ENCODE results near the gene BIVM. TPM values are rescaled to one million over a fixed set of nuclear protein-coding genes. Genes with fewer than 3 reads are reported as not detected.
"Not testable (repeated sequence)": the region's sequence is repeated elsewhere in the genome, so short reads cannot be mapped to it uniquely, and the experiment has no call there.

BIVM gene, protein sequence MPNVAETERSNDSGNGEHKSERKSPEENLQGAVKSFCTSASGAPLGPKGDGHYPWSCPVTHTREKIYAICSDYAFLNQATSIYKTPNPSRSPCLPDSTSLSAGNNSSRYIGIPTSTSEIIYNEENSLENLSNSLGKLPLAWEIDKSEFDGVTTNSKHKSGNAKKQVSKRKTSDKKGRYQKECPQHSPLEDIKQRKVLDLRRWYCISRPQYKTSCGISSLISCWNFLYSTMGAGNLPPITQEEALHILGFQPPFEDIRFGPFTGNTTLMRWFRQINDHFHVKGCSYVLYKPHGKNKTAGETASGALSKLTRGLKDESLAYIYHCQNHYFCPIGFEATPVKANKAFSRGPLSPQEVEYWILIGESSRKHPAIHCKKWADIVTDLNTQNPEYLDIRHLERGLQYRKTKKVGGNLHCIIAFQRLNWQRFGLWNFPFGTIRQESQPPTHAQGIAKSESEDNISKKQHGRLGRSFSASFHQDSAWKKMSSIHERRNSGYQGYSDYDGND
- polyA plus RNA-seq (2013, experiment 1 of 2; ENCODE audit: insufficient read length) = 13.3 TPM
- 14.8 TPM for polyA plus RNA-seq (2013, experiment 2 of 2; ENCODE audit: insufficient read length)

DNA sequence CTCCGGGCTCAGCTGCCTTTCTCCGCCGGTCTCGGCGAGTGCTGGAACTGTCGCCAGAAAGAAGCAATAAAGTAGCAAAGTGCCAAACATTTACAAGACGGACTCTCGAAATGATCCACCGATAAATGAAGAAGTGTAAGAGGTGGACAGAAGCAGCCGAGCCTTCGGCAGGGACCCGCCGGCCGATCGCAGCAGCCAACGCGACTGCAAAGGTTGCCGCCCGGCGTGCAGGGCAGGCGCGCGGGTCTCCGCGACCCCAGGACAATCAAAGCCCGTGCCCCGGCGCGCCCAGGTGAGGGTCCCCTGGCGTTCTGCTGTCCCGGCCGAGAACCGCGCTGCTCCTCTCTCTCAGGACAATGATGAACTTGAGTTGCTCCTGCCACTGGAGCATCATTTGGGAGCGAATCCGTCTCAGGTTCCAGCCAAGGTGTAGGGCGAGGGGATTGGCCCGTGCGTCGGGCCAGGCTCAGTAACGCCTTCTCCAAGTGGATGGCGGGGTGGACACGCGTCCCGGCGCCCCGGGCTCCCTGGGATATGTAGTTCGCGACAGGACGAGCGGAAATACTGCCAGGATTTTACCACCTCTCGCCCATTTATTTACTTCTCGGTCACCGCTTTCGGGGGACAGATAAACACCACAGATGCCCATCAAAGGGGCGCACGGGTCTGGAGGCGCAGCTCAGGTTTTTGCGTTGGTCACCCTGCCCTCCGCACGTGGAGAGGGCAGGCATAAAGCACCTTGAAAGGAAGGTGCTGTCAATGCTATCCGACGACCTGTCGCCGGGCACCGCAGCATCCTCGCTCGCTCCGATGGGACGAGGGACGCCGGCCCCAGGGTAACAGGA, at the start of gene BIVM, which contains the start of gene POGLUT2:
BIVM (plus strand) TSS at position 539 of the 845 bp plus-strand sequence. CDS start 8,149 bp downstream, outside the sequence.
POGLUT2 (minus strand) TSS at position 396 of the 845 bp plus-strand sequence; CDS start at position 90, 306 bp downstream.
- peak; percentile 93 for DNase-seq

DNA sequence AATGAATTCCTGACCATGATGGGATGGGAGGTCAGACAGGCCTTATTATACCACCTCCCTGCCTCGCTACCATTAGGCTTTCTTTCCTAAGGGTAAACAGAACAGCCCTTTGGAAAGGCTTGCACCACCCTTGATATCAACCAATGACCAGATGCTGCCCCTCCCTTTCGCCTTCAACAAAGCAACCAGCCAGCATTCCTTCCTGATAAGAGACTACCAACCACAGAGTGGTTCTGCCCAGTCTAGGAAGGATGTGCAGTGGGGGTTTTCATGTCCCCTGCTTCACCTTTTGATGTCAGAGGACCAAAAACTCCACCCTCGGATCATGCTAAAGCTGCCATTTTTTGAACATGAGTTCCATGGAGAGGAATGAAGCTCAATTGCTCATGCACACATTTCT, 47.0 kb upstream of the BIVM start:
- DNase-seq = no peak

DNA sequence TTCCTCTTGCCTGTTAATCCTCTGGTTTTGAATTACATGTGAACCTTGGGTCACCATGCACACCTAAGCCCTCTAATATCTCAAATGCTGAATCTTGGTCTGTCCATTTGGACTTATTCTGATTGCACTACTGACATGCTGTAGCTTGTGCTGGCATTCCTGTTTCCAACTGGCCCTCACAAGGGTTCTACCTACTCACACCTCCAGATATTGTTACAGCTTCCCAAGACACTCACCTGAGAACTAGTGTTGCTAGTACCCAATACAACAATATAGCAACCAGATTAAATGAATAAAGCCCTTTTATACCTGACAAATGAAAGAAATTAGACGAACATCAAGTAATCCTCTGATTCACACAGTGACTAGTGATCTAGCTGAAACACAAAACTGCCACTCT, 41.9 kb upstream of the BIVM start:
- no peak for DNase-seq

DNA sequence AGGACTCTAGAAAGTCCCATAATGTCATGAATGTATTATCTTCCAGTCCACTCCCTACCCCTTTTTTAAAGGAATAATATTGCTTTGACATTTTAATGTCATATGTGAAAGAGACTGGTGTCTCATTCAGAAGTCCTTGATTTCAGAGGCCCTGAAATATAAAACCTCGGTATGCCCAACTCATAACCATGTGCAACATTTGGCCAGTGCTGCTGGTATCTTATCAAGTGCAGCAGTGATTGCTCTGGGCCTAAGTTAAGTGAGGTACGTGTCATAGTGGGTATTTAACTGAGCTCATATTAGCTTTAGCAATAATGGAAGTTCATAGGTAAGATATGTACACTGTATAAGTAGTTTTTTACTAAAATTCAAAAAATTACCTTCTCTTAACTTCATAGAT, 40.1 kb upstream of the BIVM start:
- no peak for DNase-seq

DNA sequence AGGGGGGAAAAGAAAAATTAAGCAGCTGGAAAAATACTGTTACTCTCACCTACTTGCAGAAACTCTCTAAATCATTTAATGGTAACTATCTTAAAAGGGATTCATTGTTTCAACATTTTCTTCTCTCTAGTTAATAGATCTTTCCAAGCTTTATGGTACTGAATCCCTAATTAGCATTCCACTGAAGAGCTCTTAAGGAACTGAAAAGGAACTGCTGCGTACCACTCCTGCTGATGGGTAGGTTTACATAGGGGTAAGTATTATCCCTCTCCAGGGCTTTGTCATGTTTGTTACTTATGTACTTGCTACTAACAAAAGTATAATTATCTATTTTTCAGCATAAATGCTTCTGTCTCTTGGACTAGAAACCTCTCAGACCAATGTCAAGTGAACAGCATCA, 37.8 kb upstream of the BIVM start:
- DNase-seq = no peak

DNA sequence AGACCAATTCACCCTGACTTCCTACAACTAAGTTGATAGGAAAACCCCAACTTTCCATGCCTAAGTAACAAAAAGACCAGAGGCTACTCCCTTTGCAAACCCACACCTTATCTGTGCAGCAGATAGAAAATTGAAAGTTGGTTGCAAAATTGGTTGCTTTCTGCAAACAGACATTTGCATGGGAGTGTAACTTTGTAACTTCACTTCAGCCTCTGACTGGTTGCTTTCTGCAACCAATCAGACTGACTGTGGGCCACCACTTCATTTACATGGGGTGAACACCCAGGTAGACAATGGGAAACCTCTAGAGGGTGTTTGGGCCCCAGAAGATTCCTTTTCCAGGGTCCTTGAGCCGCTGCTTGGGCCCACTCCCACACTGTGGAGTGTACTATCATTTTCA, 35.2 kb upstream of the BIVM start:
- no peak for DNase-seq

DNA sequence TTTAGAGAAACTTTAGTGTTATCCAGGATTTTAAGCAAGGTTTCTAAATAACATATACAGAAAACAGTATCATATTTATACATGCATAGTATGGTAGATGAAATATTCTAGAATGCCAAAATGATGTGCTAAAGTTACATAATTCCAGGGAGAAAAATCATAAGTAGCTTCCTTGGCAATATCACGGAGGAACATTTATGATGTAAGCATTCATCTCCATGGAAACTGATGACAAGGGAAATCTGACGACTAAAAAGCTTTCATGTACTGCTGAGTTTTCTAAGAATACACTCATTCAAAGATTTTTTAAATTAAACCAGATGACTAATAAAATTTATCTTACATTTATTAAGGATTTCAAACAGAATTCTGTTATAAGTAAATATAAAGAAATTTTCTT, 30.0 kb upstream of the BIVM start:
- no peak for DNase-seq

DNA sequence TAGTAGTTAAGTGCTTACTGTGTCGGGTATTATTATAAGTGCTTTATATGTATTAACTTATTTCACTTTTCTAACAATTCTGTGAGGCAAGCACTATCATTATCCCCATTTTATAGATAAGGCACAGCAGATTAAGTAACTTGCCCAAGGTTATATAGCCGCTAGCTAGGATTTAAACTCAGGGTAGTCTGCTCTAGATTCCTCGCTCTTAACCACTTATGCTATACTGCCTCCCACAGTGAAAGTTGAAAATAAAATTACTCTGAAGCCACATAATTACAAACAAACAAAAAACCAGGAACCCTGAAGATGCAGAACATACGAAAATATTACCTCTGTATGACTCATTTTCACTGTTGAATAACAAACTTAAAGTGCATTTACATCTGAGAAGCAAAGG, 29.2 kb upstream of the BIVM start:
- DNase-seq = no peak

DNA sequence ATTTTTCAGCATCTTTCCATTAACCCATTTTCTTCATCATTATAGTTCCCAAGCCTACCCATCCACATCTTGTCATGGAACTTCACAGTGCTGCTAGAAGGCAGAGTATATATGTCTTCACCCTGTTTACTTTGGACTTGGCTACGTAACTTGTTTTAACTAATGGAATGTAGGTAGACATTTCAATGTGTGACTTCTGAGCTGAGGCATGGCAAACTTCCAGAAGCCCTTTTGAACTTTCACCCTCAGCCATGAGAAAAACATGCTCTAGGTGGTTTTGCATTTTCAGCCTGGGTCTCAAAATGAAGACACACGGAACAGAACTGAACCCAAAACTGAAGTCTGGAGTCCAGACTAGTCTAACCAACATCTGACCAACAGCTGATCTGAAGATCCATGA, 28.5 kb upstream of the BIVM start:
- no peak for DNase-seq

DNA sequence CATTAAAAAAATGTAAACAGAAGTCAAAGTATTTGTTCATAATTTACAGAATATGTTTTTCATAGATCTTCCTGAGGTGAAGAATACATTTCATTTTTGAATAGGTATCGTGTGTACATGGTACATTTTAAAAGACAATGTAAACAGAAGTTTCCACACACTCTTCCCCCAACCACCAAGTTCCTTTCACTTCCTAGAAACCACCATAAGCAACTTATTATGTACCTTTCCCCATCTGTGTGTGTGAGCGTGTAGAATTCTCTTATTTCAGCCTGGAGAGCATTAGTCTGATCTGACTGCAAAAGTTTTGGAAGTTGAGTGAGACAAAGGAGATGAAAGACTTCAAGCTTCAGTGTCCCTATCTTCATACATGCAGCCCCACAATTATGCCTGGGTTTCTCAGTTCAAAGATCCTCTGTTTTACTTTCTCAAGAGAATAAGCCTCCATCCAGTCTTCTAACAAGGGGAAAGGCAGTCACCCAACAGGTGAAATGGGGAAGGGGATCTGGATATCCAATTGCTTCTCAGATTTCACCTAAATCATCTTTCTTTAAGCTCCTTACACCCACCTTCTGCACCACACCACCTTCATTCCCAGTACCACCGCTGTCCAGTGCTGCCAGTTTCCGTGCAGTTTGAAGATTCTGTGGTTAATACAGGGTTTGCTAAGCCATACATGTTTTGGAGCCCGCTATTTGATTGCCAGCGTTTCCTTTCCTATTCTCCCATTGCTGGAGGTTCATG, 27.4 kb upstream of the BIVM start:
- no peak for DNase-seq

DNA sequence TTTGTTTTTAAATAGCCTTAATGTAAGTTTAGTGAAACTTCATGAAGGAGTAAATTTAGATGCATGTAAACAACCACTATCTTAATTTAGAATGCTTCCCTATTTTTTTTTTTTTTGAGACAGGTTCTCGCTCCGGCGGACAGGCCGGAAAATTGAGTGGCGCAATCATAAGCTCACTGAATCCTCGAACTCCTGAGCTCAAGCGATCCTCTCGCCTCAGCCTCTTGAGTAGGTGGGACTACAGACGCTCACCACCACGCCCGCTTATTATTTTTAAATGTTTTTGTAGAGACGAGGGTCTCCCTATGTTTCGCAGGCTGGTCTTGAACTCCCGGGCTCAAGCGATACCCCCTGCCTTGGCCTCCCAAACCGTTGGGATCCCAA, 26.9 kb upstream of the BIVM start:
- DNase-seq = no peak

DNA sequence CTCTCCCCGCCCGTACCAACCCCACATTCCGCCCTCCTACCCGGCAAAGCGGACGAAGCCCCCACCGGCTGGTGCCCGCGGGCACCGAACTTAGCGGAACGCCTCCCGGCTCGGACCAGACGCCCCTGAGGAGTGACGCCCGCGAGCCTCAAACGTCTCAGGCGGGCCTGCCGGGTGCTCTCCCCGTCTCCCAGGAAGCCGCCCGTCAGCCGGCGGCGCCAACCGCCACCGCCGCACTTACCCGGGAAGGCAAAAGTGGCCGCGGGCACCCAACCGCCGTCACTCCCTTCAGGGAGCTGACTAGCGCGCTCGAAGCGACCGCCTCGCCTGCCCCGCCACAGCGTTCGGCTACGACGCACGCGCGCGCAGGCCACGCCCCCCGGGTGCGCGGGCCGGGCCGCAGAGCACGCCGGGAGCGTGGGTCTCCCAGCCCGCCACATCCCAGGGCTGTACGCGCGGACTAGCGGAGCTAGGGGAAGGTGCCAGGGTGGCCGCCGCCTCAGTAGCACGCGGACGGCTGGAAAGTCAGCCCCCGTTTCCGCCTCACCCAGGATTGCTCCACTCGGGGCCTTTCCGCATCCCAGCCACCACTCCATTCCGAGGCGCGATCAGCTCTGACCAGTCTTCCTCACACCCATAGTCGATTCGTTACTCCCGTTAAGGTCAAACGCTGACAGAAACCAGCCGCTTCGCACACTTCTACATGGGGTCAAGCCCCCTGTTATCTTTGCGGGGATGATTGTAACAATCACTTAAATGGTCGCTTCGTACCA, 25.3 kb upstream of the BIVM start, which contains the start of gene TEX30:
TEX30 (minus strand) TSS at position 346 of the 773 bp plus-strand sequence. CDS start 3,760 bp downstream, outside the sequence.
- DNase-seq = peak; percentile 88

DNA sequence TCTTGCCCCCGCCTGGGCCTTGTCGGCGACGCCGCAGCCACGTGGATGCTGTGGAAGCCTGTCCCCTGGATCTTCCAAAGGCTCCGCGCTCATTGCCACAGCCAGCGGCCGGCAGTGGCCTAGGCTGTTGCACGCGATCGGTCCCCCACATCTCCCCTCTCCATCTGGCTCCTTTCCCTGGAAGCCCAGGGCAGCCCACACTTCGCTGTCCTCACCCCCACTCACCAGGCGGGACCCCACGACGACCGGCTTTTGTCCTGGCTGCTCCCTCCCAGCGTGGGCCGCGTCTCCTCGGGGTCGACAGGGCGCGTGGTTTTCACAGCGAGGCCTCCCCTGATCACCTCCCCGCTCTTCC, 24.7 kb upstream of the BIVM start:
- DNase-seq = no peak

DNA sequence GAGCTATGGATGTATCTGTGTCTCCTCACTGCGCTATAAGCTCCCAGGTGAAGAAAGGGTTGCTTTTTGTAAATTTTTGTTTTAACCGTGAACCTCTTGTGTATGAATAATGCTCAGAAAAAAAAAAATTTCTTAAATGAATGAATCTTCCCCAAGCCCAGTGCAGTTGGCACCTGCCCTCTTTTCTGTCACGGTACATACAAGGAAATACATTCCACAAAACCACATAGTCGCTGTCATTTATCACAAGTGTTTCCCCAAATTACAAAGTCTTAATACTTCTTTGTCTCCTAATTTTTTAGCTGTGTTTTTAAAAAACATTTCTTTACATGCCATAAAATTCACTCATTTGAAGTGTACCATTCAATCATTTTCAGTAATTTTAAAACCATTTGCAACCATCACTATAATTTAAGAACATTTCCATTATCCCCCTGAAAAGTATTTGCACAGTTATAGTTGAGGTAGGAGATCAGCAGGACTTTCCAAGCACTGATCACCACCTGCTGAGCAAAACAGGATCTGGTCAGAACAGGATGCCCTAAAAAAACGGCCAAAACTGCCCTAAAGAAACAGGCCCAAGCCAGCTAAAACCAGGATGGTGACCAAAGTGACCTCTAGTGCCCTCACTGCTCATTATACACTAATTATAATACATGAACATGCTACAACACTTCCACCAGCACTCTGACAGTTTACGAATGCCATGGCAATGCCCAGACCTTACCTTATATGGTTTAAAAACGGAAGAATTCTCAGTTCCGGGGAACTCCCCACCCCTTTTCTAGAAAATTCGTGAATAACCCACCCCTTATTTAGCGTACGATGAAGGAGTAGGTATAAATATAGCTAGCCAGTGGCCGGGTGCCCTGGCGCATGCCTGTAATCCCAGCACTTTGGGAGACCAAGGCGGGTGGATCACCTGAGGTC, 24.1 kb upstream of the BIVM start:
- DNase-seq = no peak

DNA sequence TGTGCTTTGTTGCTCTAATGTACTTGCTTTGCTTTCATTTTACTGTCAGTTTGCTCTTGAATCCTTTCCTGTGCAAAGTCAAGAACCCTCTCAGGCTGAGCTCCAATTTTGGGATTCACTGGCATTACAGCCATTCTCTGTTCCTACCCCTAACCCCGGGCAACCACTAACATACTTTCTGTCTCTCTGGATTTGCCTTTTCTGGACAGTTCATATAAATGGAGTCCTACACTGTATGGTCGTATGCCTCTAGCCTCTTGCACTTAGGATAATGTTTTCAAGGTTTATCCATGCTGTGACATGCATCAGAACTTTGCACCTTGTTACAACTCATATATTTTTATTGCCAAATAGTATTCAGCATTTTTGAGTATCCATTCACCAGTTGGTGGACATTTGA, 22.6 kb upstream of the BIVM start:
- DNase-seq = no peak

DNA sequence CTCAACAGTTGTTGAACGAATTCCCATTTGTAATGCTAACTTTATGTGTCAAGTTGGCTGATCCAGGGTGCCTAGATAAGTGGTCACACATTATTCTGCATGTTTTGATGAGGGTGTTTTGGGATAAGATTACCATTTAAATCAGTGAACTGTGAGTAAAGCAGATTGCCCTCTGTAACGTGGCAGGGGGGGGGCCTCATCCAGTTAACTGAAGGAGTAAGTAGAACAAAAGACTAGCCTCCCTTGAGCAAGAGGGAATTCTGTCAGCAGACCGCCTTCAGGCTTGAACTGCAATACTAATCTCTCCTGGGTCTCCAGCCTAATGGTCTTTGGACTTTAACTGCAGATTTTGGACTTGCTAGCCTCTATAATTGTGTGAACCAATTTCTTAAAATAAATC, 21.2 kb upstream of the BIVM start:
- no peak for DNase-seq

DNA sequence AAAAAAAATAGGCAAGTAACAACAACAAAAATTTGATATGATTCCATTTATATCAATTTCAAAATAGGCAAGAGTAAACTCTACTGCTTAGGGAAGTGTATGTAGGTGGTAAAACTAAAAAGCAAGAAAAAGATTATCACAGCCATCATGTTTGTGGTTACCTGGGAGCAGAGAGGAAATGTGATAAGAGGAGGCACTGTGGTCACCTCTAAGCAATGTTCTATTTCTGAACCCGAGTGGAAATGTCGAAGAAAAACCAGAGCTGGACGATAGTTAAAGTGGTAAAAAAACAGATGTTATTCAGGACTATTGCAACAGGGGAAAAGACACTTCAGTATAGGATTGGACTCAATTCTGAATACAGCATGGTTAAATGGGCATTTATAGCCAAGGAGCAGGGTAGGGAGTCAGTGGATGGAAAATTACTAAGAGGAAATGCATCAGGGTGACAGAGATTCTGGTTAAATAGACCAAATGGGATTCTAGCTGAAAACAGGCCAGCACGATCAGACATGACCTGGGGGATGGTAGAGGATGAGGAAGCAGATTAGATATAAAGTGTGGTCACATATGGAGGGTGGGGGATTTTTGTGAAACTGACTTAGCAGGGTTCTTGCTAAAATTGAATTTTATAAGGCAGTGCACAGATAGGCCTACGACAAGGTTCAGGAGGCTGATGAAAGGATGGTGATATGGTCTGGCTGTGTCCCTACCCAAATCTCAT, 19.3 kb upstream of the BIVM start:
- no peak for DNase-seq

DNA sequence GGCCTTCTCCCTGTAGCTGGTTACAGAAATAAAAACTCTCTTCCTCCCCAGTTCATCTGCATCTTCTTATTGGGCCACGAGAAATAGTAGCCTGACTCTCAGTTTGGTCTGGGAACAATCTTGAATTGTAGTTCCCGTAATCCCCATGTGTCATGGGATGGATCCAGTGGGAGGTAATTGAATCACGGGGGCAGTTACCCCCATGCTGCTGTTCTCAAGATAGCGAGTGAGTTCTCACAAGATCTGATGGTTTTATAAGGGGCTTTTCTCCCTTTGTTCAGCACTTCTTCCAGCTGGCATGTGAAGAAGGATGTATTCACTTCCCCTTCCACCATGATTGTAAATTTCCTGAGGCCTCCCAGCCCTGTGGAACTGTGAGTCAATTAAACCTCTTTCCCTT, 18.3 kb upstream of the BIVM start:
- DNase-seq = not testable (repeated sequence)

DNA sequence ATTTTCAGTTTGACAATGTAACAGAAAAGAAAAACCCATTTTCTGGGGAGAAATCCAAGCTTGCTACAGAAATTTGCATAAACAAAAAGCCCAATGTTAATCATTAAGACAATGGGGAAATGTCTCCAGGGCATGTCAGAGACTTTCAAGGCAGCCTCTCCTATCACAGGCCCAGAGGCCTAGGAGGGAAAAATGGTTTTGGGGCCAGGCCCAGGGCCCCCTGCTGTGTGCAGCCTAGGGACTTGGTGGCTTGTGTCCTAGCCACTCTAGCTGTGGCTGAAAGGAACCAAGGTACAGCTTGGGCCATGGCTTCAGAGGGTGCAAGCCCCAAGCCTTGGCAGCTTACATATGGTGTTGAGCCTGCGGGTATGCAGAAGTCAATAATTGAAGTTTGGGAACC, 17.3 kb upstream of the BIVM start:
- no peak for DNase-seq

DNA sequence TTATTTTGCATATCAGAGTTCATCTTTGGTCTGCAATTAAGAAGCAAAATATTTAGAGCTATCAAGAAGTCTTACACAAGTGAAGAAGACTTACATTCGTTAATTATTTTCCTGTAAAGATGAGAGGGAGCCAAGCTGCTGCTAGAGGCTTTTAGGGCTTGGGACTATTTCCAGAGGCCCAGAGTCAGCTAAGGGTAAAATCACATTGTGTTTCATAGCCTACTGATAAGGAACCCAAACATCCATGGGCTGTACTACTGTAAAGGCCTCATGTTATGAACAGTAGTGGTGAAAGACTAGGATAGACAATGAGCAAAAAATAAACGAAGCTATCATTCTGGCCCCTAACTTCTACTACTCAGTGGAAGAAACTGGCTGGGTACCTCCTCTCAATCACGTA, 14.4 kb upstream of the BIVM start:
- DNase-seq = no peak

Data from fibroblast of skin of back (primary cell).